Common myeloid progenitor, CD34-positive (primary cell): ENCODE measurements around the gene ADGRB3.

Source experiments
- CTCF ChIA-PET: fragments of 350-600 bp; sonication (Branson Sonifier 250); formaldehyde crosslinking; loops from one replicate; lab custom pipeline; 2021; ENCODE audit warnings: antibody characterized with exemption; lab: Charles Lee
- POLR2A ChIA-PET: fragments of 350-600 bp; sonication (Branson Sonifier 250); formaldehyde crosslinking; loops from one replicate; lab custom pipeline; 2021; ENCODE audit warnings: antibody characterized with exemption; lab: Charles Lee
- DNase-seq, 3 donors: peaks; one replicate each; pipeline versions ENCODE4 v3.0.0 to v3.0.0-alpha.2; 2013
- H3K27ac ChIP-seq, 2 experiments: 1 replicate in 1 of 2; 2 replicates in 1 of 2; pipeline ENCODE4 v1.7.0; 2013; ENCODE audit warnings: inconsistent platforms in 2 of 2, low read length in 2 of 2, mild to moderate bottlenecking in 2 of 2, low read depth in 1 of 2, moderate library complexity in 1 of 2; ENCODE audit not compliant: severe bottlenecking in 2 of 2, insufficient read depth in 1 of 2, poor library complexity in 1 of 2
- H3K27me3 ChIP-seq, 5 experiments: replicated peaks in 2 of 5; 1 replicate in 3 of 5; 2 replicates in 2 of 5; pipeline versions ENCODE4 v1.6.1 to v1.7.0; 2013; ENCODE audit warnings: low read length in 4 of 5, mild to moderate bottlenecking in 2 of 5, moderate library complexity in 2 of 5, inconsistent platforms in 1 of 5; ENCODE audit not compliant: insufficient read depth in 5 of 5, control insufficient read depth in 4 of 5
- H3K36me3 ChIP-seq, 4 experiments: 1 replicate in 2 of 4; 2 replicates in 2 of 4; pipeline versions ENCODE4 v1.6.1 to v1.7.0; 2013; ENCODE audit warnings: low read length in 3 of 4, control low read depth in 1 of 4, mild to moderate bottlenecking in 1 of 4; ENCODE audit not compliant: control insufficient read depth in 4 of 4, insufficient read depth in 4 of 4
- H3K4me1 ChIP-seq, 4 experiments: 1 replicate in 3 of 4; 2 replicates in 1 of 4; pipeline versions ENCODE4 v1.6.1 to v1.7.1; 2013; ENCODE audit warnings: low read length in 3 of 4, mild to moderate bottlenecking in 3 of 4, control low read depth in 1 of 4, inconsistent platforms in 1 of 4, moderate library complexity in 1 of 4; ENCODE audit not compliant: control insufficient read depth in 4 of 4, insufficient read depth in 4 of 4; ENCODE audit errors: control extremely low read depth in 1 of 4
- H3K4me3 ChIP-seq, 7 experiments: 1 replicate in 4 of 7; 2 replicates in 3 of 7; pipeline versions ENCODE4 v1.5.1 to v1.7.0; 2013; ENCODE audit warnings: mild to moderate bottlenecking in 7 of 7, low read length in 6 of 7, moderate library complexity in 6 of 7, inconsistent platforms in 2 of 7, low read depth in 2 of 7, control low read depth in 1 of 7; ENCODE audit not compliant: insufficient read depth in 4 of 7, control insufficient read depth in 1 of 7; ENCODE audit errors: extremely low read depth in 1 of 7
- H3K9me3 ChIP-seq, 5 experiments: 1 replicate in 4 of 5; 2 replicates in 1 of 5; pipeline versions ENCODE4 v1.6.1 to v1.7.1; 2013; ENCODE audit warnings: low read length in 4 of 5, mild to moderate bottlenecking in 2 of 5, inconsistent platforms in 1 of 5, low read depth in 1 of 5, moderate library complexity in 1 of 5; ENCODE audit not compliant: control insufficient read depth in 4 of 5, insufficient read depth in 2 of 5; ENCODE audit errors: control extremely low read depth in 1 of 5
- WGBS: methylation state at CpG from one replicate; pipeline ENCODE4 v1.1.5; 2013; ENCODE audit not compliant: insufficient coverage; 5-methylcytosine and 5-hydroxymethylcytosine counted together

The ADGRB3 gene

GRCh38 chr6:69042297-69042696 lies 407.2 kb downstream of the ADGRB3 start:
- Histone ChIP-seq H3K9me3 (no peaks in the 10 kb centered on the region), H3K27ac (no peak overlapping the region), H3K4me1 (no peaks in the 10 kb centered on the region), H3K27me3 (no peaks in the 10 kb centered on the region), H3K36me3 (no peaks in the 10 kb centered on the region), H3K4me3 (no peak overlapping the region)
- CTCF ChIA-PET = no interaction called here
- POLR2A ChIA-PET = no interaction called here
- DNase-seq = no peak
- WGBS = 100% methylated on average over 1 of the region's 3 CpGs

GRCh38 chr6:69044534-69044933 lies 409.5 kb downstream of the ADGRB3 start:
- no peaks in the 10 kb centered on the region for H3K27me3 ChIP-seq
- no peak overlapping the region for H3K27ac ChIP-seq
- H3K4me1 ChIP-seq = no peaks in the 10 kb centered on the region
- CTCF ChIA-PET = no interaction called here
- no peaks in the 10 kb centered on the region for H3K36me3 ChIP-seq
- no peaks in the 10 kb centered on the region for H3K9me3 ChIP-seq
- 100% methylated on average over 1 of the region's 3 CpGs for WGBS
- POLR2A ChIA-PET = no interaction called here
- H3K4me3 ChIP-seq = no peak overlapping the region
- DNase-seq = no peak

GRCh38 chr6:69059413-69059812 lies 424.3 kb downstream of the ADGRB3 start:
- DNase-seq = no peak
- Histone ChIP-seq H3K36me3 (no peaks in the 10 kb centered on the region), H3K4me1 (no peaks in the 10 kb centered on the region), H3K9me3 (no peaks in the 10 kb centered on the region), H3K27me3 (no peaks in the 10 kb centered on the region), H3K4me3 (no peak overlapping the region), H3K27ac (no peak overlapping the region)
- ChIA-PET CTCF (no interaction called here), POLR2A (interaction anchor here (0.6 kb wide), 1 partner anchor 605 kb away, joined by 4 read pairs; no protein-coding TSS in a partner anchor)
- no CpG with 5 or more reads among the region's 1 CpG for WGBS

- no peak overlapping the region for H3K4me3 ChIP-seq
- H3K27ac ChIP-seq = no peak overlapping the region
- DNase-seq = no peak
- no peaks in the 10 kb centered on the region for H3K4me1 ChIP-seq
- WGBS = 100% methylated on average over 2 of the region's 4 CpGs
- H3K9me3 ChIP-seq = no peaks in the 10 kb centered on the region
- CTCF ChIA-PET = no interaction called here
- no peaks in the 10 kb centered on the region for H3K27me3 ChIP-seq
- H3K36me3 ChIP-seq = no peaks in the 10 kb centered on the region
- POLR2A ChIA-PET = no interaction called here
Measured at GRCh38 chr6:69061066-69061465, 426.0 kb downstream of the ADGRB3 start.

GRCh38 chr6:69063401-69063800 lies 428.3 kb downstream of the ADGRB3 start:
- no peak overlapping the region for H3K27ac ChIP-seq
- no CpG with 5 or more reads among the region's 2 CpGs for WGBS
- POLR2A ChIA-PET = no interaction called here

GRCh38 chr6:69064226-69064625 lies 429.1 kb downstream of the ADGRB3 start:
- no peak for DNase-seq
- POLR2A ChIA-PET = no interaction called here
- H3K36me3 ChIP-seq = no peaks in the 10 kb centered on the region
- no peaks in the 10 kb centered on the region for H3K27me3 ChIP-seq
- no CpG with 5 or more reads among the region's 1 CpG for WGBS
- no peak overlapping the region for H3K4me3 ChIP-seq
- no peak overlapping the region for H3K27ac ChIP-seq
- CTCF ChIA-PET = no interaction called here
- no peaks in the 10 kb centered on the region for H3K4me1 ChIP-seq
- H3K9me3 ChIP-seq = no peaks in the 10 kb centered on the region

More at GRCh38 chr6:69063401-69063800, 428.3 kb downstream of the ADGRB3 start:
- no peaks in the 10 kb centered on the region for H3K9me3 ChIP-seq
- no peak overlapping the region for H3K4me3 ChIP-seq
- DNase-seq = no peak
- H3K4me1 ChIP-seq = no peaks in the 10 kb centered on the region
- no peaks in the 10 kb centered on the region for H3K36me3 ChIP-seq
- CTCF ChIA-PET = no interaction called here
- H3K27me3 ChIP-seq = no peaks in the 10 kb centered on the region

GRCh38 chr6:69069881-69070280 lies 434.8 kb downstream of the ADGRB3 start:
- ChIA-PET POLR2A (no interaction called here), CTCF (no interaction called here)
- Histone ChIP-seq H3K9me3 (no peaks in the 10 kb centered on the region), H3K27ac (no peak overlapping the region), H3K4me1 (no peaks in the 10 kb centered on the region), H3K27me3 (no peaks in the 10 kb centered on the region), H3K4me3 (no peak overlapping the region), H3K36me3 (no peaks in the 10 kb centered on the region)
- DNase-seq = no peak
- WGBS = no CpG with 5 or more reads among the region's 1 CpG
